H1 (cell line): ENCODE measurements around the gene WDR6. TPM values are rescaled to one million over a fixed set of nuclear protein-coding genes. Genes with fewer than 3 reads are reported as not detected.

Experiments
- polyA plus RNA-seq, 7 experiments: library from polyadenylated mRNA; depleted of rRNA in 3 of 7; stranded (reverse) in 5 of 7; unstranded in 2 of 7; fragments of >200 nt in 5 of 7; fragments of 200-250 nt in 2 of 7; gene quantifications; 1 replicate in 5 of 7; 2 replicates in 1 of 7; 4 replicates in 1 of 7; pipeline versions ENCODE4 v1.2.1 to v1.2.3, GENCODE V29; 2011 to 2013; ENCODE audit warnings: missing spikeins in 2 of 7, mixed read lengths in 2 of 7
- total RNA-seq: library from RNA; stranded (reverse); fragmentation: NEBNext Ultra II Directional; extraction: Animal tissue kit (Norgen Biotek cat#: 25700); gene quantifications from 2 replicates; pipeline ENCODE4 v1.2.1, GENCODE V29; 2021
- TF ChIP-seq, protein P1 (sequence below): IDR thresholded peaks from 2 replicates; pipeline ENCODE4 v1.6.1; 2011; ENCODE audit warnings: low read length, improper control_type of control experiment

The WDR6 gene
- total and polyA plus RNA-seq, 2 of the 8 experiments (the other 6 are each of a cell fraction or from before 2014, with no cell fraction given): 180 to 257 TPM

DNA sequence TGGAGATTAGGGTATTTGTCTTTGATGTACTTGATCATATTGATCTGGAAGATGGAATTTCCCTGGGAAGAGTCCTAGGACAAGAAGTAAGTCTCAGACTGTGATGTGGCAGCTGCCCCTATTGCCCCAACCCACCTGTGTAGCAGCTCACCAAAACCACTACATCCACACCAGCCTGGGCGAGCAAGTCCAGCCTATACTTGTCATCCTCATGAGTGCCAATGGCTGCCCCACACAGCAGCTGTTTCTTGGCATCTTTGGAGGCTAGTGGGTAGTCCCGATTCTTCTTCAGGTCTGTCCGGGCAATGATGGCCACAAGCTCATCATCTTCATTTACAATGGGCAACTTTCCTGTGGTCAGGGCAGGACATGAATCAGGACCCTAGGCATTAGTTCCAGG, 19.3 kb downstream of the WDR6 start (continued):
- TF ChIP-seq, protein P1, sequence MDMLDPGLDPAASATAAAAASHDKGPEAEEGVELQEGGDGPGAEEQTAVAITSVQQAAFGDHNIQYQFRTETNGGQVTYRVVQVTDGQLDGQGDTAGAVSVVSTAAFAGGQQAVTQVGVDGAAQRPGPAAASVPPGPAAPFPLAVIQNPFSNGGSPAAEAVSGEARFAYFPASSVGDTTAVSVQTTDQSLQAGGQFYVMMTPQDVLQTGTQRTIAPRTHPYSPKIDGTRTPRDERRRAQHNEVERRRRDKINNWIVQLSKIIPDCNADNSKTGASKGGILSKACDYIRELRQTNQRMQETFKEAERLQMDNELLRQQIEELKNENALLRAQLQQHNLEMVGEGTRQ: no peak
